Midbrain (tissue), 1 donor: ENCODE measurements around the gene MUSK.
"Not testable (repeated sequence)": the region's sequence is repeated elsewhere in the genome, so short reads cannot be mapped to it uniquely, and the experiment has no call there.

Experiments used
- DNase-seq: peaks from one replicate; lab custom pipeline; 2025; lab: John Stamatoyannopoulos, UW

The MUSK gene

GRCh38 chr9:110810262-110810976 is 141.8 kb downstream of the MUSK start:
- no peak for DNase-seq

DNA sequence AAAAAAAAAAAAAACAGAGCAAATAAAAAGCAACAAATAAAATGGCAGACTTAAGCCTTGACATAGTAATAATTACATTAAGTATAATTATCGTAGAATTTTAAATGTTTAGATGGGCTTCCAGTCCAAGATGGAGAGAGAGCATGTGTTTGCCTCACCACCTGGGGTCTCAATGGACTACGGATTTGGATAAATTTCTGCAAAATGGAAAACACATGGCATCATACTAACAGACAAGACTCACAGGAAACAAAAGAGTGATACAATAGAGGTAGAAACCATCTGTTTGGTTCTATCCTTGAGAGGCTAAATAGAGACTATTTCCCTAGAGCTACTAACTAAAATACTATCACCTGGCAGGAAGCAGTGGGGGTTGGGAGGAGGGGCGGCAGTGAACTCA is 144.3 kb downstream of the MUSK start:
- no peak for DNase-seq

GRCh38 chr9:110814159-110814558 is 145.6 kb downstream of the MUSK start:
- no peak for DNase-seq

- no peak for DNase-seq
Observed at GRCh38 chr9:110815361-110815760, 146.8 kb downstream of the MUSK start.

- DNase-seq = no peak
Observed at GRCh38 chr9:110820381-110820780, 151.8 kb downstream of the MUSK start.

DNA sequence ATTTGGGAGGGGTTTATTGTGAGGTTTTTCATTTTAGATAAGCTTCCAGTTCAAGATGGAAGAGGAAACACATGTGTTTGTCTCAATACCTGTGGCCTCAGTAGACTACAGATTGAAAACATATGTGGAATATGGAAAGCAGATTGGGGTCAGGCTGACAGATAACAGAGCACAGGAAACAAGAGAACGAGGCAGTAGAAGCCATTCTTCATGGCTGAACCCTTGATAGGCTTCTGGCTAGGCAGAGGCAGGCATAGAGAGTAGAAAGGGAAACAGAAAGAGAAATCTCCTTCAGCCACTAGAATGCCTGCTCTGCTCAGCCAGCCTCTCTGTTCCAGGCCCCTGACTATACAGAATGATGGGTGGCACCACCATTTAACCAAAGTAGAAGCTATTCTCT is 152.5 kb downstream of the MUSK start:
- DNase-seq = no peak

DNA sequence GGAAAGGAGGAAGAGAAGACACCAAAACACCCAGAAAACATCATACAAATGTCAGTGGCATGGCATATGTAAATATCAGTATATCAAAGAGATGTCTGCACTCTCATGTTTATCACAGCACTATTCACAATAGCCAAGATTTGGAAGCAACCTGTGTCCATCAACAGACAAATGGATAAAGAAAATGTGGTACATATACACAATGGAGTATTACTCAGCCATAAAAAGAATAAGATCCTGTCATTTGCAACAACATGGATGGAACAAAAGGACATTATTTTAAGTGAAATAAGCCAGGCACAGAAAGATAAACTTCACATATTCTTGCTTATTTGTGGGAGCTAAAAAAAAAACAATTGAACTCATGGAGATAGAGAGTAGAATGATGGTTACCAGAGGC is 156.5 kb downstream of the MUSK start:
- not testable (repeated sequence) for DNase-seq

DNA sequence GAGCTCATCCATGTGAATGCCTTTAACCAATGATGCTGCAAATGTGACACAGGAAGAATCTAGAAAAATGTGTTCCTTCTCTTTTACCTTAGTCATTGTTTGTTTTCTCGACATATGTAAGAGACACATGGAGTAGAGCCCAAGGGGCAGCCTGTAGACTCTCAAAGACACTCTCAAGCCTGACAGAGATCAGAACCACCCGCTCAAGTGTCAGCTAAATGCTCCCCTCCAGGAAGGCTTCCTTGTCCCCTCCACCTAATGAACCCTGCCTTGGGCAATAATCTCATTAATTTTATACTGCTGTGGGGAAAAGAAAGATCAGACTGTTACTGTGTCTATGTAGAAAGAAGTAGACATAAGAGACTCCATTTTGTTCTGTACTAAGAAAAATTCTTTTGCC is 157.4 kb downstream of the MUSK start:
- no peak for DNase-seq

GRCh38 chr9:110826400-110826799 is 157.8 kb downstream of the MUSK start:
- not testable (repeated sequence) for DNase-seq

DNA sequence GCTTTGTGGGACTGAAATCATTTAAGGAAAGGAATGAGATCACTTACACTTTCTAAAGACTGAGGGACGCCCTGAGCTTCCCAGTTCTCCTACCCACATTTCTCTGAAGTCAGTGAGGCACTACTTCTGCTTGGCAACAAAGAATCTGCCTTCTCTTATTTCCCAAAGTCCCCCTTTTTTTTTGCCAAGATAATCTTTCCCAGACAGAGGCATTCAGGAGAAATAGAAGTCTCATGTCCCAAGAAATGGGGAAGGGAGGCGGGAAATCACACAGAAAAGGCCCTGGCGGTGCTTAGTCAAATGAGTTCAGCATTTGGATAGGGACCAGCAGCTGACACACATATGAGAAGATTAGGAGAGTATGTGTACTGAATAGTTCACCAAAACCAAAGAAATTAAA is 159.7 kb downstream of the MUSK start:
- peak; percentile 27 for DNase-seq

- DNase-seq = no peak
Observed at GRCh38 chr9:110830495-110830894, 161.9 kb downstream of the MUSK start.

DNA sequence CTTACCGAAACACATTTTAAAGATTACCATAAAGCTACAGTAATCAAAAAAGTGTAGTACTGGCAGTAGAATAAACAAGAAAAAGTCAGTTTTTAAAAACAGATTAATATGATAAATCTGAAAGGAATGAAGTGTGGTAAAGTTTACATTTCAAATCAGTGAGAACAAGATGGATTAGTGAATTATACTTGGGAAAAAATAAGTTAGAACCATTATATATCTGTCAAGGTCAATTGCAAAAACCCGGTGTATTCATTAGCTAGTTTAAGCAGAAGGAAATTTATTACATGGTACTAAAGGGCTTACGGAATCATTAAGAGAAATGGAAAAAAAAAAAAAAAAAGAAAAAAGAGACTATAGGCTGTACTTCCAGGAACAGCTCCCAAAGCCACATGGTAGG is 164.3 kb downstream of the MUSK start:
- DNase-seq = no peak

DNA sequence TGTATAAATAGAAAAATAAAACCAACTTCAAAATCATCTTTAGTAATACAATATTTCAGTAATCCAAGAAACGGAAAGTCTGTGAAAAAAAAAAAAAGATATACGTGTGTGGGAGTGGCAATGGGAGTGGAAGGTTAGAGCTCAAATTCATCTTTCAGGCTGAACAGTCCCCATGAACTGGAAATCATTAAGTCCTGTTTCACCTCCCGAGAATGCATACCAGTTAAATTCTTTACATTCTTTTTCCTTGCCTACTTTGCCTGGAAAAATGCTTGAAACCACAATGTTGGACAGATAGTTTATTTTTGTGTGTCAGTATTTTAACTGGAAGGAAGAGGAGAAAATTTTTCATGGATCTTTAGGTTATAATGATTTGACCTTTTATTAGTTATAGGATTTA is 166.8 kb downstream of the MUSK start:
- no peak for DNase-seq

GRCh38 chr9:110835859-110836271 is 167.3 kb downstream of the MUSK start:
- no peak for DNase-seq

GRCh38 chr9:110837401-110838005 is 168.9 kb downstream of the MUSK start:
- DNase-seq = no peak

DNA sequence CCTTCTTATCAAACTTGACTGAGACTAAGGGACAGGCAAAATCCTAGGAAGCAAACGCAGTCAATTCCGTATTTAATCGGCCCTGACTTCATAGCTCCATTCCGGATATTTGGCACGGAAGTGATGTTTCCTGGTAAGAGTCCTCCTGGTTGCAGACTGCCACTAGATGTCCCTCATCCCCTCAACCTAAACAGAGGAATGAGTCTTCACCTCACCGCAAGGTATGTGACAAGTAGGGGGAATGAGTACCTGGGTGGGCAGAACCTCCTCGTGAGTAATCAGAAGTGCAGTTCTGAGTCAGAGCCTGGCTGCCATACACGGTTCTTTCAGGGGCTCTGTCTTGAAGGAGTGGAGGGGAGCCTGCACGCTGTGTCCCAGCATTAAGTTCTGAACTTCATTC is 173.6 kb downstream of the MUSK start:
- no peak for DNase-seq

DNA sequence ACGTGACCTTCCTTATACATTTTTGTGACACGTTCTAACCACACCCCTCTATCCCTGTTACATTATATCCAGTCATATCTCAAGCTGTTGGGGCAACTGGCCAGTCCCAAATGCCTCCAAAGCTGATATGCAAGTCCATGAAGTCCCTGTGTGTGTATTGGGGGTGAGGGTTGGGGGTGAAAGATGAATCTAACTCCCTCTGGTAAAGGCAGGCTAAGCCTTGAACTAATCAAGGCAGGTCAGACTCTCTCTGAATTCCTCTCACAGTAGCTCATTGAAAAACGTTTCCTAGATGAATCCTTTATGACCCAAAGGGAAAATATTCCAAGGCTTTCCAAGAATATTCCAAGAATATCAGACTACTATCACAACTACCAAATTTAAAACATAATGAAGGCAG is 174.4 kb downstream of the MUSK start:
- no peak for DNase-seq

DNA sequence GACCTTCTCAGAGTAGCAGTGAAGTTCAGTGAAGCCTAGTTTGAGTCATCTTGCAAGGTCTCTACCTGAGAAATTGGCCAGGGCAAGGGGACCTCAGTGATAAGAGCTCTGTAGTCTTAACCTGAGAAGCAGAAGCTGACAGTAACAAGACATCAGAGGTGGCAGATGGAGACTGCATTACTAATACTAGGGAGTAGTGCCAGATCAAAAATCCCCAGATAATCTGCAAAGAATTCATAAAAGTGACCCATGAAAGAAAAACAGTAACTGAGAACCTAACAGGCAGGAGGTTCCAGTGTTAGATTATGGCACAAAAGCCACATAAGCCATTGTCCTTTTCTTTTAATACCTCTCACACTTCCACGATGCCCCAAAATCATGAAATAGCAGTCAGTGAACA is 175.5 kb downstream of the MUSK start:
- no peak for DNase-seq

- no peak for DNase-seq
Observed at GRCh38 chr9:110846215-110846614, 177.6 kb downstream of the MUSK start.

- no peak for DNase-seq
Observed at GRCh38 chr9:110847671-110848070, 179.1 kb downstream of the MUSK start.

DNA sequence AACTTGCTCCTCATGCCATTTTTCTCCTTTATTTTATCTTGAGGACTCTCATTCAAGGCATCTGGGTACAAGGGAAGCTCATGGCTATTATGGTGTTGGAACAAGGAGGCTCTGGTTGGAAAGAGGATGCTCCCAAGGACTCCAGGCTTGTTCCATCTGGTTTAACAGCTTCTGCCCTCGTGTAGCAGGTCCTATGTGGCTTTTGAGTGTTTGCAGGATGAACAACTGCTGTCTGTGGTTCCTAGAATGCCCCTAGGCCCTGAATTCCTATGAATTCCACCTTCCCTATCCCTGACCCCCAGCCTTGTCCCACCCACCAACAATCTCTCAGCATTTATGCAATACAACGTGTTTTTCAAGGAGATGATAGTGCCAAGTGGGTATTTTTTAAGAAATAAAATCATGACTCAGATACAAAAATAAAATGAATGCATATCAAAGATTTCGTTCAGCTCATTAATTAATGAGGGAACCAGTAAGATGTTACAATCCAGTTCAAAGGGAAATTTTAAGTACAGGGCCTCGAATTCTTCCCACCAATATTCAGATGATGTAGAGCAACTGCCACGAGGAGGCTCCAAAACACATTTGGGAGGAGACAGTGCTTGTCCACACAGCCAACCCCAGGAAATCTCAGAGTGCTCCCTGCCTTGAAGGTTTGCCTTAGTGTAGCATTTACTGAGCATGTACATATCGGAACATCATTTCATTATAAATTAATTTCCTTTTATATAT is 182.0 kb downstream of the MUSK start:
- DNase-seq = no peak
